ENCODE measurements around the gene CNIH3. TPM values are rescaled to one million over a fixed set of nuclear protein-coding genes. Genes with fewer than 3 reads are reported as not detected.

The CNIH3 gene
- total RNA-seq, 1 donor from 2014 or later = 1.2 TPM

DNA sequence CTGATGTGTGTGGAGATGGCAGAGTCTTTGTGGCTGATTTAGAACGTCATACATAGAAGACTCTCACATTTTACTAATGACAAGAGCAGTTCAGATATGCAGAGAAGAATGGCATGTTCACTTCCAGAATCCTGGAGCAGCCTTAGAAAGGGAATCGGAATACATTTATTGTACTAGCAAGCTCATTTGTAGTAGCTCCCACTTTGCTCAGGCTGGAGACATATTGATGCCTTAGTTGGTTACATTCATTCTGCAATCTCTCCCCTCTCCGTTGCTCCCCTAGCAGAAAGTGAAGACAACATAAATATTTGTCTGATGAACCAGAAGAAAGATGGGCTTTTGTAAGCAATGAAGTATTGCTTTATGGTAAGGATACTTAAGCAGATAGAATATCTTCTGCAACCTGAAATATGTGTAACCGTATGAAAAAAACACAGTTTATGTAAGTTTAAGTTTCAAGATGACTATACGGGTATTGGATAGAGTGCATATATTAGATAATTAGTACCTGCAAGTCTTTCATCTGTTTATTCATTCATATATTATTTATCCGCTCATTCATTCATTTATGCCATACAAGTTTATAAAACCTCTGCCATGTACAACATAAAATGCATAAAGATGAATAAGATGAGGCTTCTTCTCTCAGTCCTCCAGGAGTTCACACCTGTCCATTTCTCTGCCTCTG is 135.7 kb downstream of the CNIH3 start:
- ATAC-seq (no peak), DNase-seq (ENCODE audit: missing footprints) (no peak)
- intact Hi-C loops (cut with DNase I) = no loop called here

DNA sequence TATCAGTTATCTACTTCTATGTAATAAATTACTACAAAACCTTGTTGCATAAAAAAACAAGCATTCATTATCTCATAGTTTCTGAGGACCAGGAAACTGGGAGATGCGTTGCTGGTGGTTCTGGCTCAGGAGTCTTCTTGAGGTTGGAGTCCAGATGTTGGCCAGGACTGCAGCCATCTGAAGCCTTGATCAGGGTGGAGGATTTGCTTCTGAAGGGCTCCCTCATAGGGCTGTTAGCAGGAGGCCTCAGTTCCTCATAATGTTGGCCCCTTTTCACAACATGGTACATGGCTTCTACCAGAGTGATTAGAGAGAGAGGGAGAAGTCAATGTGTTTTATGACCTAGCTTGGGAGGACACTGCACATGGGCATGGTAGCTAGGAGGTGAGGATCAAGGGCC is 137.4 kb downstream of the CNIH3 start:
- intact Hi-C loops (cut with DNase I) = no loop called here
- no peak for DNase-seq (ENCODE audit: missing footprints)
- no peak for ATAC-seq

DNA sequence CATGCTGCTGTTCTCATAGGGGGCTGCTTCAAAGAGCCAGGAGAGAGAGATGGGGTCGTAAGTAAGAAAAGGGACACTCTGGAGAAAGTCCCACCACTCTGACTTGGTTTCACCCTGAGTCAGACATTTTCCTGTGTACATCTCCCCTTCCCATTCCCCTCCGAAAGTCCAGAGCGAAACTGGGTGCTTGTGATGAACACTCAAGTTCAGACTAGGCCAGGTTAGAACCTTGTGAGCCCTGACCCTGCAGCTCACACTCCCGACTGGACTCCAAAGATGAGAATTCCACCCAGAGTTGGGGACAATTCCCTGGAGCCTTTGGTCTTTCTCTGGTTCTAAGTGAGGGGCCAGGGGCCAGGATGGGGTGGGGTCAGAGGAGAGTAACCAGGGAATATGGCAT is 139.5 kb downstream of the CNIH3 start:
- ATAC-seq (no peak), DNase-seq (ENCODE audit: missing footprints) (no peak)
- intact Hi-C loops (cut with DNase I) = no loop called here

DNA sequence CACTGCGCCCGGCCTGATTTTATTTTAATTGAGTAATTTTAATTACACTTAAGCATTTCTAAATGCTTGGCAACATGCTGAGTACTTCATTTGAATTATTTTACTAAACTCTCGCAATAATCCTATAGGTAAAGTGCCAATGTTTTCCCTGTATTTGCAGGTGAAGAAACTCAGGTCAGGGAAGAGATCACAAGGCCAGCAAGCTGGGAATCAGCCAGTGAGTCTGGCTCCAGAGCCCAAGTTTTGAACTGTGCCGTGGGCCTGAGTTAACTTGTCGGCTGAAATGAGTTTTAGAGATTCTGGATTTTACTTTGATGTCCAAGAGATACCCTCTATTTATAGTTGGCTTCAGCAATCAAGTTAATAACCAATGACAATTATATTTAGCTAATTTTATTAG is 141.4 kb downstream of the CNIH3 start:
- DNase-seq (ENCODE audit: missing footprints) (no peak), ATAC-seq (no peak)
- intact Hi-C loops (cut with DNase I) = no loop called here

DNA sequence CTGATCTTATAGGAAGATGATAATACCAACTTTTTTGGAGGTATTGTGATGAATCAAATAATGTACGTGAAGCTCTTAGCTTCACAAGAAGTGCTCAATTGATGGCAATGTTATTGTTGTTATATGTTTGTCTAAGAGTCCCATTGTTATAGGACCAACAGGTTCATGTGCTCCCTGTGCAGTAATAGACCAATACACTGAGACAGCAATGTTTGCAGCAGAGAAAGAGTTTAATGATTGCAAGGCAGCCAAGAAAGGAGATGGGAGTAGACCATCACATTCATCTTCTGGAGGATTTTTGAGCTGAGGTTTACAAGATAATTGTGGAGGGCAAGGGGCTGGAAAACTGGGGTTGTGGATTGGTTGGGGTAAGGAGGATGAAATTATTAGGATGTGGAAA is 143.0 kb downstream of the CNIH3 start:
- ATAC-seq (no peak), DNase-seq (ENCODE audit: missing footprints) (no peak)
- intact Hi-C loops (cut with DNase I) = no loop called here

DNA sequence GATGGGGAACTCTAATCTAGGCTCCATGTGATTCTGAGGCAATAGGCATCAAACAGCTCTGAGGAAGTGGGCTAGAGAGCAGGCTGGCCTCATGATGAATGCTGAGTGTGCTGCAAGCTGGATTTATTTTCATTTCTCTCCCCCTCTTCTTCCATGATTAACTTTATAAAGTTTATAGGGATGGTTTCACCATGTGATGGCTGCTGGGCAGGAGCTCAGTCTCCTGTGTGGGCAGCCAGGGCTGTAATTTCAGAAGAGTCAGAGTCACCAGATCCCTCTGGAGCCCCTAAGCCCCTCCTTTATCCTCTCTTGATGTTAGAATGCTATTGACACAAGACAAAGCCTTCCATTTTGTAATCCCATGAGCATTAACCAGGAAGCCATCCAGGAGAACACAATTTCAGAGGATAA is 143.6 kb downstream of the CNIH3 start:
- intact Hi-C loops (cut with DNase I) = no loop called here
- DNase-seq (ENCODE audit: missing footprints) (no peak), ATAC-seq (no peak)

DNA sequence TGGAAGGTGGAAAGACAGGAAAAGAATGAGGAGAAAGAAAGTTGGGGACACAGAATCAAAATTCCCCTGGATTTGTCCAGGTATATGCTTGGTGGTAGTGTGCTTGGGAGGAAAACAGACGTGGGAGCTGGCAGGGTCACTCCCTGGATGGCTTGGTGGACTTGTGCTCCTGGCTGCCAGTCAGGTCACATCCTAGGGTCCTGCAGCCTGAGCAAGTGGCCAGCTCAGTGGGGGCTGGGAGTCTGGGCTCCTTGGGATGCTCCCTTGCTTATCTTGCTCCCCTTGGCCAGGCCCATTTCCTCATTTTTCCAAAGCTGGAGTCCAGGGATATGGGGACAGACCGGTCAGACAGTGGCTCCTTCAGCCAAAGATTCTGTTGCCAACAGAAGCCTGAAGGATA is 144.0 kb downstream of the CNIH3 start:
- ATAC-seq (no peak), DNase-seq (ENCODE audit: missing footprints) (no peak)
- intact Hi-C loops (cut with DNase I) = no loop called here

DNA sequence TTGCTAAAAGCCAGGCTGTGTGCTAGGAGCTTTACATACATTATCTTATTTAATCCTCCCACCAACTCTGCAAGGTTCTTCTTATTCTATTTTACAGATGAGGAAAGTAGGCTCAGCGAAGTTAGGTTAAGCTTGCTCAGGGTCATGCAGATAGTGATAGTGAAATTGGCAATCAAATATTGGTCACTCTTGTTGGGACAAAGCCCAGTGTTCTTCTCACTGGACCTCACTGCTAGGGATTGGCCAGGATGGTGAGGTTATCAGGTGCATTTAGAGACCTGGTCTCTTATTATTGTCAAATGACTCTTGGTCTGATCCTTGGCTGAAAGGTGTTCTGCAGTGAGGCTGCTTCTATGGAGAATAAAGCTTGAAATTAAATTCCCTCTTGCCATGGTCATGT is 145.1 kb downstream of the CNIH3 start:
- intact Hi-C loops (cut with DNase I) = no loop called here
- DNase-seq (ENCODE audit: missing footprints) = no peak
- no peak for ATAC-seq

DNA sequence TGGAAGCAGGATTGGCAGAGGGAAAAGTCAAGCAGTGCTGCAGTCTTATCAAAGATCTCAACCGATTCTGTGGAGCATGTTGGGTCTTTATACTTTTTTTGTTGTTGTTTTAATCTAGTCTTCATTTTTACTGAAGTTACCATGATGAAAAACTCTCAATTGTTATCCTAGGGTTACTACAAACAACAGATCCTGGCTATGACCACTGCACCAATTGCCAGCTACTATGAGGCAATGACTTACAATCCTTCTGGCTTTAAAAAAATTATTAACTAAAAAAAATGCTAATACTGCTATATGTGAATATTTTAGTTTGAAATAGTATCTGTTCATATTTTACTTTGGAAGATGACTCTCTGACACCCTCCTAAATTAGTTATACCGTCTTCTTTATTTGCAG is 145.9 kb downstream of the CNIH3 start:
- ATAC-seq (no peak), DNase-seq (ENCODE audit: missing footprints) (no peak)
- intact Hi-C loops (cut with DNase I) = no loop called here

DNA sequence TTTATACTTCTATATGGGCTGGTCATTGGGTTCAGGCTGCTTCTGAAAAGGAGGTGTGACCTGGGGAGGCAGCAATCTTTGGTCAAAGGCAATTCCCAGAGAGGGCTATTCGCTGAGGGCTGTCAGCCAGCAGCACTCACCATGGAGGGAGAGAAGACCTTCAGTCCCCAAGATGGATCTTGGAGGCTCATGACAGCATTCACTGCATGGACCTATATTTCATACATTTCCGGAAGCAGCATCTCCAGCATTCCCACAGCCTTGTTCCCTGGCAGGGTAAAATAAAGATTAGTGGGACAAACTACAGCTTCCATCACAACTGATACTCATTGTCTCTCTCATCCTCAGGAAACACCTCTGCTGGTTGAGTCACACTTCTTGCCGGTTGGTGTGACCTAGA is 146.6 kb downstream of the CNIH3 start:
- intact Hi-C loops (cut with DNase I) = no loop called here
- ATAC-seq = no peak
- no peak for DNase-seq (ENCODE audit: missing footprints)

DNA sequence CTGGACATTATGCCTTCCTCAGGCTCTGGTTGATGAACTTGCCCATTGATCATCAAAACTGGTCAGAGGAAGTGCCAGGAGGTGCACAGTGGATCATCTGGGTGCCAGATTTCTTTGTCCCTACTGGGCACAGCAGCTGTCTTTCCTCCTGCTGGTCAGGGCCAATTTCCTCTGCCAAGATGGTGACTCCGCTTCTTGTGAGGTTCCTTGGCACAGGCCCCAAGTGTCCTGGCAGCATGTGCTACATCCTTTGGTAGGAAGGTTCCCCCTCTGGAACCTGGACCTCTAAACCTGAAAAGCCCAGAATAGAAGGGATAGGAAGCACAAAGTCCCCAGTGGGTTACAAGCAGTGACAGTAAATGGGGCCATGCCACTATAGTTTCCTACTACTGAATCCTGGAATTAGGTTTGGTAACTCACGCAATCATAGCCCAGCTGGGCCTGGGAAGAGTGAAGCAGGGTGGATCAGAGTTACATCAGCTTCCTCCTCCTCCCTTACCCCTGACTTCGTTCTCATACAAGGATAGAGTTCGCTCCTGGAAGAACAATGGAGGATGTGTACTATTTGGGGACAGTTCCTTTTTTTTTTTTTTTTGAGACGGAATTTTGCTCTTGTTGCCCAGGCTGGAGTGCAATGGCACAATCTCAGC is 147.1 kb downstream of the CNIH3 start:
- intact Hi-C loops (cut with DNase I) = no loop called here
- DNase-seq (ENCODE audit: missing footprints) (no peak), ATAC-seq (no peak)

DNA sequence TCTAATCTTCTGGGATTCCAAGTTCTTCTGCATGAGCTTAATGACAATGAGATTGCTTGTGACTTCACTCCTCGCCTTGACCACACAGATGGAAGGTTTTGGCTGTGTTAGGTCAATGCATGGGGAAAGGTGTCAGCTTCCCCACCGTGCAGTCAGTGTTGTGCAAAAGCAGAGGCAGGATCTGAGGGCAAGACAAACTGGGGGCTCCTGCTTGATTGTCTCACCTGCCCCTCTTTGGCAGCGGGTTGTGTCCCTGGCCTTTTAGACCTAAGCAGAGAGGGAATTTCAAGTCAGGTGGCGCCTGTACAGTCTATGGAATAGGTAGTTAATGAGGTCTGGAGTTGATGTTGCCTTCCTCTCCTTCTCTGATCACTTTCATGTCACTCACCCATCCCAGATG is 150.1 kb downstream of the CNIH3 start:
- intact Hi-C loops (cut with DNase I) = no loop called here
- no peak for ATAC-seq
- DNase-seq (ENCODE audit: missing footprints) = no peak

DNA sequence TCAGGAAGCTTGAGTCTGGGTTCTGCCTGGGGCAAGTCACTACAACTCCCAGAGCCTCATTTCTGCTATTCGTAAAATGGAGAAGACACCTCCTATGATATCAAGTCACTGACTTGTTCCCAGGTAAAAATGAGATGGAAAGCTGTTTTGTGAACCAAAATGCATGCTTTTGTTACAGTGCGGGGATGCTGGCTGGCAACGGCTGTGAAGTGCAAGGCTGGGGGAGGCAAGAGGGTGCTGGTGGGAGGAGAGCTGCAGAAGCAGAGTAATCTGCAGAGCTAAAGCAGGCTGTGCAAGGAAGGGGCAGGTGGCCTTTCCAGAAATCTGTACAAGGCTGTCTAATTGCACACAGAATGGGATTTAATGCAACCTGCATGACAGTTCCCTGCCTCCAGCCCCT is 150.9 kb downstream of the CNIH3 start:
- ATAC-seq (no peak), DNase-seq (ENCODE audit: missing footprints) (no peak)
- intact Hi-C loops (cut with DNase I) = no loop called here

DNA sequence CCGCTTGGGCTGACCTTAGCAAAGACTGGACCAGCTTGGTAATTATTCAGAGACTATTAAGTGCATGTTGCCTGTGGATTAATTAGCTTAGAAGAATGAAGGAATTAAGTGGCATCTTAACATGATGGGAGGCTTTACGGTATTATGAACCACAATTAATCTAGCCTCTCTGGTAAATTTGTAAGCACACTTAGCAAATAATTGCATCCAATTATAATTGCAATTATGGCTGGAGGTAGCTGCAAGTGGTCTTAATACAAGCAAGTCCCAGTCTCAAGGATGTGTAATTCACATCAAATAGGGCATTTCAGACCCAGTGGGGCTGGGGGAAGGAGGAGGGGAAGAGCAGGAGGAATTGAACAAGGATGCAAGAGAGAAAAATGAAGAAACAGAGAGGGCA is 151.6 kb downstream of the CNIH3 start:
- DNase-seq (ENCODE audit: missing footprints) (no peak), ATAC-seq (no peak)
- intact Hi-C loops (cut with DNase I) = no loop called here

DNA sequence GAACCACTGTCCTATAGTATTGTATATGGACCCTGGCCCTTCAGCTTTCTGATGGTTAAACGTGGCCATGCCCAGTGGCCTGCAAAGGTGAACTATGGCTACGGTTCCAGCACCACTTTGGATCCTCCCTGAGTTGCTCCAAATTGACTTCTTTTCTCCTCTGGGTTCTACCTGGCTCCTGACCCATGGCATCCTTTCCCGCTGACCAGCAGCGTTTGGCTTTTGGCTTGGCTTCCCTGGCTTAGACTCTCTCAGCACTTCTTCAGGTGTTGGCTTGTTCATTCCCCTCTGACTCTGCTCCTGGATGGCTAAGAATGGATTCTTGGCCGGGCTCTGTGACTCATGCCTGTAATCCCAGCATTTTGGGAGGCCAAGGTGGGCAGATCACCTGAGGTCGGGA is 152.9 kb downstream of the CNIH3 start:
- DNase-seq (ENCODE audit: missing footprints) (no peak), ATAC-seq (no peak)
- intact Hi-C loops (cut with DNase I) = no loop called here

DNA sequence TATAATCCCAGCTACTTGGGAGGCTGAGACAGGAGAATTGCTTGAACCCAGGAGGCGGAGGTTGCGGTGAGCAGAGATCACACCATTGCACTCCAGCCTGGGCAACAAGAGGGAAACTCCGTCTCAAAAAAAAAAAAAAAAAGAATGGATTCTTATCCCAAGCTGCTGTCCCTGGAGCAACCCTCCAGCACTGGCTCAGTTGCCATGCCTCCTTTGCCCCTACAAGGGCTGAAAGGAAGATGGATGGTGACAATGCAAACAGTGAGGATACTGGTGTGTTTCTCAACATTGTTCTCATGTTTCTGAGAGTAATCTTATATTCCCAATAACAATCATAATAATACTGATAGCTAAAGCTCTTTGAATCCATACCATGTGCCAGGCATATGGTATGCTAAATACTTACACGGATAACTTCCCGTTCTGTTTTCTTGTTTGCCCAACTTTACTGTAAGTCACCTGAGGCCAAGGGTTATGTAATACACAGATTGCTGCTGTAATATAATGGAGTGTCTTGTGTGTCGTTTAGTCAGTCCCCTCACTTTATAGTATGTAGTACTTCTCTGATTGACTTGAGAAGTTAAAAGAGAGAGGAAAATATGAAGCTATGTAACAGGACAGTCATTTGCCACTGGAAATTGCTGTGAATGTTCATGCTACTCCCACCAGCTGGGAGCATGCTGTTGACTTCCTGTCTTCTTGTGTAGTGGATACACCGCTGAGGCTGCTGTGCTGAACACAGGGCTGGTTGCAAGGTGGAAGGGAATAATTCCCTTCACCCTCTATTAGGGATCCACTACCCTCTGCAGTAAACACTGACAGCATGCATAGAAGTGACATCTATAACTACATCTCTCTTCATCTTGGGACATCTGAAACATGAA is 153.6 kb downstream of the CNIH3 start:
- intact Hi-C loops (cut with DNase I) = no loop called here
- ATAC-seq (no peak), DNase-seq (ENCODE audit: missing footprints) (no peak)

DNA sequence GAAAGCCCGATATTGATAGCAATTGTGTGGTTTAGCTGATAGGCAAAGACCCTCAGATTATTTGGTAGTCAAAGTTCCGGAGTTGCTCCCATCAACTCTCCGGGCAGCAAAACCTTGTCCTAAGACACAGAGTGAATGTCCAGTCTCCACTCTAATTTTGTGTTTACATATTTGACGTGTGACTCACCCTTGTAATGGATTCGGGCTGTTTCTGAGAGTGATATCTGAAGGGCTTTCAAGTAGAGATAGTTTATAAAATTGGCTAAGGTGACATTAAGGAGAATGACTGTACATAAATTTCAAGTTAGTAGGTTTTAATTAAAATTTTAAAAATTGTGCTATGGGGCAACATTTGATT is 154.2 kb downstream of the CNIH3 start:
- intact Hi-C loops (cut with DNase I) = no loop called here
- ATAC-seq = no peak
- DNase-seq (ENCODE audit: missing footprints) = no peak

DNA sequence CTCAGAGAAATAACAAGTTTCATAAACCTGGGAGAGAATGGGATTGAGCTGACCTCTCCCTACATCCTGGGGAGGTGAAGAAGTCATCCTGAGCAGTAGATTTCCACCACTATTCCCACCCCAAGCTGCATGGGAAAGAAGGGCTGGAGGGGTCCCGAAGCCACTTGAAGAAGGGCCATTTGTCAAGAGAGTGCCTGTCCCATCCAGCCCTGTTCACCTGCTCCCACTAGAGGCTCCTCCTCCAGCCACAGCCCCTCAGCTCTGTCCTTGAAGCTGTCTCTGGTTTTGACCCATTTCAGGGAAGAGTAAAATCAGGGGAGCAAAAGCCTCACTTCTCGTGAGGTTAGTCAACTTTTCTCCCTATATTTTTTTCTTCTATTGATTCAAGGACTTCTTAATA is 157.5 kb downstream of the CNIH3 start:
- no peak for DNase-seq (ENCODE audit: missing footprints)
- intact Hi-C loops (cut with DNase I) = no loop called here
- ATAC-seq = no peak

DNA sequence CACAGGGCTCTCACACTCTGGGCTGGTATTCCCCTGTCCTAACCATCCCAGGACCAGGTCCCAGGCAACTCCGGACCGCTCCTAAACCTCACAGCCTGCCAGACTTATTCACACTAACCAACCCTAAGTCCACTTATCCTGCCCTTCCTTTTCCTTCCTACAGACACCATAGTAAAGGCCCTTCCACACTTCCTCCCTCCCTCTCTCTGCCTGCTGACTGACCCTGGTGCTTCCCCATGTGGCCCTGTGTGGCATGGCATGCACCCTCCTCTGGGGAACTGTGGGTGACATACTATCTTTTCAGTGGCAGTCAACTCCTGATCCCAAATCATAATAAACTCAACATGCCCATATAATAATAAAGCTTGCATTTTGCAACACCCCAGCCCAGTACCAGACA is 158.3 kb downstream of the CNIH3 start:
- DNase-seq (ENCODE audit: missing footprints) (no peak), ATAC-seq (no peak)
- intact Hi-C loops (cut with DNase I) = no loop called here

DNA sequence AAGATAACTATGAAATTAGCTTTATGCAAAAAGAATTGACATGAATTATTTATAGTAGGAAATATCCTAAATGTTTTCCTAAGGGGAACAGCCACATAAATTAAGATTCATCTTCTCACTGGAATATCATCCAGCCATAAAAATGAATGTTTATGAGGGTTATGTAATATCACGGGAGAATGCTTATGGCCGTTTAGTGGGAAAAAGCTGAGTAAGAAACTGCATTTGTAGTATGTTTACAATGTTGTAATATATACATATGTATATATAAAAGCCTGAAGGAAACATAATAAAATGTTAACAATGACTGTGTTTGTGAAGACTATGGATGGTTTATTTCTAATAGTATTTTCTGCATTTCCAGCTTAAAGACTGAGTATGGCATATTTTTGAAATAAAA is 161.1 kb downstream of the CNIH3 start:
- intact Hi-C loops (cut with DNase I) = no loop called here
- ATAC-seq (no peak), DNase-seq (ENCODE audit: missing footprints) (no peak)
